Endothelial cell of umbilical vein (primary cell): Measurements from ENCODE around the gene MME. TPM values are rescaled to one million over a fixed set of nuclear protein-coding genes. Genes with fewer than 3 reads are reported as not detected.

Experiments used
- BruUV-seq: library from RNA; stranded (reverse); fragments of 400-500 nt; replicated peaks from 2 replicates; lab custom pipeline; 2021; lab: Mats Ljungman, UMichigan
- CTCF ChIA-PET: fragments of 300-600, 350-600 bp; sonication (Branson Sonifier 250); formaldehyde crosslinking; loops from one replicate; lab custom pipeline; 2021; ENCODE audit warnings: antibody characterized with exemption, inconsistent platforms; lab: Charles Lee
- POLR2A ChIA-PET: fragments of 300-600, 350-600 bp; sonication (Branson Sonifier 250); formaldehyde crosslinking; loops from one replicate; lab custom pipeline; 2021; ENCODE audit warnings: antibody characterized with exemption, inconsistent platforms; lab: Charles Lee
- DNase-seq: peaks from one replicate; pipeline ENCODE4 v3.0.0-alpha.2; 2011; ENCODE audit warnings: low read depth, low spot score
- FAIRE-seq: peaks from 2 replicates; lab custom pipeline; 2011; peaks lifted over from hg19 to GRCh38; lab: Jason Lieb, UNC
- H2AFZ ChIP-seq: 2 replicates; pipeline ENCODE4 v1.6.0; 2012; ENCODE audit warnings: low read depth, low read length, control low read depth, inconsistent platforms
- H3K27ac ChIP-seq: 2 replicates; pipeline ENCODE4 v1.5.1; 2011; ENCODE audit warnings: low read depth, mild to moderate bottlenecking, control low read depth, low read length, moderate library complexity; ENCODE audit not compliant: insufficient read depth
- H3K27me3 ChIP-seq, 2 experiments: 2 replicates each; pipeline versions ENCODE4 v1.6.0 to v1.6.1; 2011; ENCODE audit warnings: low read length in 2 of 2, mixed read lengths in 1 of 2; ENCODE audit not compliant: control insufficient read depth in 2 of 2, insufficient read depth in 2 of 2
- H3K36me3 ChIP-seq, 2 experiments: 2 replicates in 1 of 2; 3 replicates in 1 of 2; pipeline ENCODE4 v1.5.1; 2011; ENCODE audit warnings: low read length in 2 of 2, mild to moderate bottlenecking in 1 of 2, moderate library complexity in 1 of 2; ENCODE audit not compliant: control insufficient read depth in 2 of 2, insufficient read depth in 2 of 2; ENCODE audit errors: extremely low read depth in 1 of 2
- H3K4me1 ChIP-seq: 3 replicates; pipeline ENCODE4 v1.5.1; 2011; ENCODE audit warnings: mild to moderate bottlenecking, low read length; ENCODE audit not compliant: control insufficient read depth, insufficient read depth; ENCODE audit errors: extremely low read depth
- H3K4me2 ChIP-seq: 2 replicates; pipeline ENCODE4 v1.6.1; 2011; ENCODE audit warnings: low read length, control low read depth, mixed read lengths; ENCODE audit not compliant: insufficient read depth
- H3K4me3 ChIP-seq, 3 experiments: fragments of 200-600 bp in 1 of 3; sonication (generic), shearing (Covaris generic) in 1 of 3; replicated peaks in 1 of 3; 2 replicates each; pipeline ENCODE4 v1.5.1; 2011 to 2016; ENCODE audit warnings: control low read depth in 3 of 3, low read length in 3 of 3, mild to moderate bottlenecking in 2 of 3, inconsistent platforms in 1 of 3, low read depth in 1 of 3, moderate library complexity in 1 of 3; ENCODE audit not compliant: insufficient read depth in 1 of 3
- H3K79me2 ChIP-seq: 2 replicates; pipeline ENCODE4 v1.6.0; 2012; ENCODE audit warnings: low read length, inconsistent platforms; ENCODE audit not compliant: control insufficient read depth, insufficient read depth
- H3K9ac ChIP-seq: replicated peaks from 2 replicates; pipeline ENCODE3; 2011; ENCODE audit warnings: low read length, control low read depth; ENCODE audit not compliant: insufficient read depth; ENCODE audit errors: extremely low read depth
- H3K9me1 ChIP-seq: replicated peaks from 3 replicates; pipeline ENCODE4 v1.6.0; 2011; ENCODE audit warnings: mild to moderate bottlenecking, low read length; ENCODE audit not compliant: control insufficient read depth, insufficient read depth; ENCODE audit errors: extremely low read depth
- H3K9me3 ChIP-seq: replicated peaks from 2 replicates; pipeline ENCODE4 v1.5.1; 2012; ENCODE audit warnings: low read length, inconsistent platforms; ENCODE audit not compliant: control insufficient read depth, insufficient read depth
- H4K20me1 ChIP-seq: replicated peaks from 2 replicates; pipeline ENCODE3; 2011; ENCODE audit warnings: mild to moderate bottlenecking, low read length; ENCODE audit not compliant: control insufficient read depth, insufficient read depth; ENCODE audit errors: extremely low read depth
- EZH2 ChIP-seq: IDR thresholded peaks from 2 replicates; pipeline ENCODE4 v1.6.1; 2012; ENCODE audit warnings: borderline replicate concordance, low read depth, mild to moderate bottlenecking, moderate library complexity, low read length, inconsistent platforms; ENCODE audit not compliant: severe bottlenecking
- FOS ChIP-seq: IDR thresholded peaks from 2 replicates; pipeline ENCODE4 v1.6.1; 2011; ENCODE audit warnings: mild to moderate bottlenecking, low read length, moderate library complexity, borderline replicate concordance; ENCODE audit not compliant: insufficient read depth
- GATA2 ChIP-seq: IDR thresholded peaks from 2 replicates; pipeline ENCODE4 v1.7.0; 2011; ENCODE audit warnings: low read depth, mild to moderate bottlenecking, moderate library complexity, mixed read lengths, low read length; ENCODE audit not compliant: insufficient read length, insufficient read depth
- JUN ChIP-seq: IDR thresholded peaks from 2 replicates; pipeline ENCODE4 v1.6.1; 2011; ENCODE audit warnings: borderline replicate concordance, low read depth; ENCODE audit not compliant: insufficient read length, insufficient read depth
- MYC ChIP-seq: IDR thresholded peaks from one replicate; pipeline ENCODE4 v1.6.1; 2011; ENCODE audit warnings: mild to moderate bottlenecking, low read depth, low read length
- POLR2A ChIP-seq: IDR thresholded peaks from 2 replicates; pipeline ENCODE4 v1.6.1; 2012; ENCODE audit warnings: low read depth, mild to moderate bottlenecking, control low read depth, low read length
- POLR2AphosphoS5 ChIP-seq: IDR thresholded peaks from 2 replicates; pipeline ENCODE4 v1.6.1; 2012; ENCODE audit warnings: low read depth, mild to moderate bottlenecking, control low read depth, low read length, moderate library complexity; ENCODE audit not compliant: insufficient read depth
- dilution Hi-C: fragments of 300-500 bp; cut with MboI; formaldehyde crosslinking; loops from one replicate; pipeline ENCODE4 v1.15.0; 2019; ENCODE audit warnings: low sequenced_read_pairs; ENCODE audit not compliant: extremely low pct_ligation_motif_present
- intact Hi-C: fragments of 100-400 bp; cut with micrococcal nuclease; formaldehyde crosslinking; loops from one replicate; pipeline ENCODE4 v1.10.0; 2022
- polyA plus RNA-seq, 4 experiments: library from polyadenylated mRNA; depleted of rRNA in 3 of 4; stranded (reverse) in 3 of 4; unstranded in 1 of 4; fragments of >200 nt; gene quantifications; 2 replicates each; pipeline versions ENCODE4 v1.2.1 to v1.2.3, GENCODE V29; 2011 to 2012; ENCODE audit warnings: missing spikeins in 1 of 4
- total RNA-seq: library from RNA; stranded (reverse); gene quantifications from 2 replicates; pipeline ENCODE4 v1.2.3, GENCODE V29; 2021
- TF ChIP-seq, protein P1 (sequence below), 2 donors: IDR thresholded peaks; 1 replicate in 1 of 2; 2 replicates in 1 of 2; pipeline ENCODE4 v1.5.1; 2011; ENCODE audit warnings: low read length in 2 of 2, mild to moderate bottlenecking in 2 of 2, moderate library complexity in 2 of 2, control low read depth in 1 of 2, inconsistent platforms in 1 of 2, low read depth in 1 of 2; ENCODE audit not compliant: insufficient read depth in 1 of 2; ENCODE audit errors: extremely low read depth in 1 of 2
- TF ChIP-seq, protein P2 (sequence below): IDR thresholded peaks from 2 replicates; pipeline ENCODE4 v1.6.1; 2011; ENCODE audit not compliant: insufficient read depth, insufficient read length

MME gene
- total and polyA plus RNA-seq, 2 donors (not counting 3 experiments of a cell fraction or from before 2014, with no cell fraction given) = 6.0 to 10.5 TPM

- no peaks in the 10 kb centered on the region for H3K79me2 ChIP-seq
- ChIA-PET CTCF (no interaction called here), POLR2A (no interaction called here)
- H4K20me1 ChIP-seq = no peaks in the 10 kb centered on the region
- no peaks in the 10 kb centered on the region for H3K27me3 ChIP-seq
- peaks cover 28% of the 10 kb centered on the region for H3K4me1 ChIP-seq
- no peak overlapping the region for H3K4me3 ChIP-seq
- H3K36me3 ChIP-seq = no peaks in the 10 kb centered on the region
- no peak overlapping the region for H3K27ac ChIP-seq
- H3K9ac ChIP-seq = no peak overlapping the region
- BruUV-seq = no TSS peak
- H3K9me1 ChIP-seq = no peaks in the 10 kb centered on the region
- H3K9me3 ChIP-seq = no peaks in the 10 kb centered on the region
- DNase-seq = no peak
- no peak for FAIRE-seq
- TF ChIP-seq, protein P1, sequence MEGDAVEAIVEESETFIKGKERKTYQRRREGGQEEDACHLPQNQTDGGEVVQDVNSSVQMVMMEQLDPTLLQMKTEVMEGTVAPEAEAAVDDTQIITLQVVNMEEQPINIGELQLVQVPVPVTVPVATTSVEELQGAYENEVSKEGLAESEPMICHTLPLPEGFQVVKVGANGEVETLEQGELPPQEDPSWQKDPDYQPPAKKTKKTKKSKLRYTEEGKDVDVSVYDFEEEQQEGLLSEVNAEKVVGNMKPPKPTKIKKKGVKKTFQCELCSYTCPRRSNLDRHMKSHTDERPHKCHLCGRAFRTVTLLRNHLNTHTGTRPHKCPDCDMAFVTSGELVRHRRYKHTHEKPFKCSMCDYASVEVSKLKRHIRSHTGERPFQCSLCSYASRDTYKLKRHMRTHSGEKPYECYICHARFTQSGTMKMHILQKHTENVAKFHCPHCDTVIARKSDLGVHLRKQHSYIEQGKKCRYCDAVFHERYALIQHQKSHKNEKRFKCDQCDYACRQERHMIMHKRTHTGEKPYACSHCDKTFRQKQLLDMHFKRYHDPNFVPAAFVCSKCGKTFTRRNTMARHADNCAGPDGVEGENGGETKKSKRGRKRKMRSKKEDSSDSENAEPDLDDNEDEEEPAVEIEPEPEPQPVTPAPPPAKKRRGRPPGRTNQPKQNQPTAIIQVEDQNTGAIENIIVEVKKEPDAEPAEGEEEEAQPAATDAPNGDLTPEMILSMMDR (IDR thresholded peaks at IDR 0.05; ENCODE audit: extremely low read depth in 1 of 2, insufficient read depth in 1 of 2, low read depth in 1 of 2, low read length in 2 of 2) = no peak
- TF ChIP-seq GATA2 = no peak
- no peak for TF ChIP-seq POLR2A
- TF ChIP-seq JUN = no peak
- no peak for TF ChIP-seq FOS
- TF ChIP-seq EZH2 = no peak
- TF ChIP-seq, protein P2, sequence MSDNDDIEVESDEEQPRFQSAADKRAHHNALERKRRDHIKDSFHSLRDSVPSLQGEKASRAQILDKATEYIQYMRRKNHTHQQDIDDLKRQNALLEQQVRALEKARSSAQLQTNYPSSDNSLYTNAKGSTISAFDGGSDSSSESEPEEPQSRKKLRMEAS = no peak
- TF ChIP-seq POLR2AphosphoS5 = no peak
- TF ChIP-seq MYC = no peak
- H2AFZ ChIP-seq = no peak overlapping the region
- H3K4me2 ChIP-seq = no peak overlapping the region
- intact Hi-C loops = no loop called here
- dilution Hi-C loops = no loop called here
Observed at GRCh38 chr3:155075200-155075599, 4.9 kb upstream of the MME start.
